GM21526 (cell line): ENCODE data around the gene CHST15.

Experiments used
- ATAC-seq: cut with Tn5 transposase; IDR thresholded peaks from one replicate; pipeline ENCODE4 v1.9.1; 2021; ENCODE audit warnings: moderate library complexity; ENCODE audit not compliant: unreplicated experiment, low FRiP score

The CHST15 gene, protein sequence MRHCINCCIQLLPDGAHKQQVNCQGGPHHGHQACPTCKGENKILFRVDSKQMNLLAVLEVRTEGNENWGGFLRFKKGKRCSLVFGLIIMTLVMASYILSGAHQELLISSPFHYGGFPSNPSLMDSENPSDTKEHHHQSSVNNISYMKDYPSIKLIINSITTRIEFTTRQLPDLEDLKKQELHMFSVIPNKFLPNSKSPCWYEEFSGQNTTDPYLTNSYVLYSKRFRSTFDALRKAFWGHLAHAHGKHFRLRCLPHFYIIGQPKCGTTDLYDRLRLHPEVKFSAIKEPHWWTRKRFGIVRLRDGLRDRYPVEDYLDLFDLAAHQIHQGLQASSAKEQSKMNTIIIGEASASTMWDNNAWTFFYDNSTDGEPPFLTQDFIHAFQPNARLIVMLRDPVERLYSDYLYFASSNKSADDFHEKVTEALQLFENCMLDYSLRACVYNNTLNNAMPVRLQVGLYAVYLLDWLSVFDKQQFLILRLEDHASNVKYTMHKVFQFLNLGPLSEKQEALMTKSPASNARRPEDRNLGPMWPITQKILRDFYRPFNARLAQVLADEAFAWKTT

GRCh38 chr10:124092860-124093773, at the start of gene CHST15:
TSS of gene CHST15 (minus strand) at chr10:124093598. CDS start at chr10:124046212, 47,386 bp downstream.
- peak; percentile 27 for ATAC-seq

- no peak for ATAC-seq
Observed at GRCh38 chr10:124142960-124143359, 49.6 kb upstream of the CHST15 start.

GRCh38 chr10:124142006-124142739, 48.8 kb upstream of the CHST15 start:
- ATAC-seq = no peak

- no peak for ATAC-seq
Observed at GRCh38 chr10:124138883-124139348, 45.5 kb upstream of the CHST15 start.

GRCh38 chr10:124138195-124138882, 44.9 kb upstream of the CHST15 start:
- no peak for ATAC-seq

- no peak for ATAC-seq
Observed at GRCh38 chr10:124134251-124134893, 41.0 kb upstream of the CHST15 start.

DNA sequence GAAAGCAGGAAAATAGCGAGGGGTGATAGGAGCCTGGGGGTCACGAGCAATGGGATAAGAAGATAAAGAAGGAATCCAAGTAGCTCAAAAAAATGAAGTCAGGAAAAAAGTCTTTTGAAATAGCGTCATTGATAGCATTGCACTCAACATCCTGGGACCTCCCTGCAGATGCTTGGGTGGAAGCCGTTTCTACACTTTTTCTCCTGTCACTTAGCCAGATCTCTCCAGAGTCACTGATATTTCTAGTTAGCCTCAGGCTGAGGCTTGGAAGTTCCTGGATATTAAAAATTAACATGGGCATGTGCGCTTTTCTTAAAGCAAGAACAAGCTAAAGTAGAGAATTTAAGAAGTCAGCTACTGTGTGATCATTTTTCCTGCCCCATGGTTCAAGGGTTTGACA, 39.5 kb upstream of the CHST15 start:
- no peak for ATAC-seq

DNA sequence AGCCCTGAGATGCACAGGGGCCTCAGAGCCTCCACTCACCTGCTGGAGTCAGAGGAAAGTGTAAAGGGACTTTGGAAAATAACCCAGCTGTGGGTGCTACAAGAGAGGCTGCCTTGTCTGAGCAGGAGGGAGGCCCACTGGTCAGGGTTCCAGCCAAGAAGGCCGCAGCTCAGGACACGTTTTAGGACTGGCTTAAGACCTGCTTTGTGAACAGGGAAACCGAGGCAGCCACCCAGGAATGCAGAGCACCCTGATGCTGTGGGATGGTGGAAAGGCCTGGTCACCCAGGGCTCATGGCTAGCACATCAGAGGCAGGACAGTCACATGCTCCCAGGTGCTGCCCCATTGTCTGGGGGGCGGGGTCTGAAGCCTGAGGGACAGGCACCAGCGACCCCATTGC, 38.9 kb upstream of the CHST15 start:
- no peak for ATAC-seq

DNA sequence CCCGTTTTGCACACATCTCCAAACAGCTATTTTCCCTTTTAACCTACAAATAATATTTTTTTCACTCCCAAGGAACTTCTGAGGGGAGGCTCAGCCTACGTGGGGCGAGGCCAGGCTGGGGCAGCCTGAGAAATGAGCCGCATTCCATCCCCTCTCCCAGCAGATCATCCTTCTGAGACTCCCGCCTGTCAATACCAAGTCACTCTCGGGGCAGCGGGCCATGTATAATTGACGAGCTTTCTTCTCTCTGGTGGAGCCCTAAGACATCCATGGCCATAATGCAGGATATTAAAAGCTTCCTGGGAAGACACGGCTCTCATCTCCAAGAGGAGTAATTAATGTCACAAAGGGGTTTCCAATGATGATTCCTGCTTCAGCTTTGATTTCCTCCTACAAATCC, 37.8 kb upstream of the CHST15 start:
- no peak for ATAC-seq

- no peak for ATAC-seq
Observed at GRCh38 chr10:124130198-124130900, 37.0 kb upstream of the CHST15 start.

- ATAC-seq = no peak
Observed at GRCh38 chr10:124129471-124129870, 36.1 kb upstream of the CHST15 start.

DNA sequence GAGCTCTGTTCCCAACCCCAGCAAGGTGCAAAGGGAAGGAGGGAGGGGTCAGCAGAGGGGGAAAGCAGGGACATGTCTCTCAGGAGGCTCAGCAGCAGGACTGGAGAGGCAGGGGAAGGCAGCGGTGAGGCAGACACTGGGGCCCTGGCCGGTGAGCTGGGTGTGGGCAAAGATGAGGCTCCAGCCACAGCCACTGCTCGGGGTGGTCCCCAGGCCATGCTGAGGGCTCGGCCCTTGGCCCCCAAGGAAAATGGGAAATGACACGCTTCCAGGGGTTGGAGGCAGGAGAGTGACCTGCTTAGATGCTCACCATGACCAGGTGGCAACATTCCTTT, 35.4 kb upstream of the CHST15 start:
- ATAC-seq = no peak

- ATAC-seq = no peak
Observed at GRCh38 chr10:124127965-124128810, 34.8 kb upstream of the CHST15 start.

DNA sequence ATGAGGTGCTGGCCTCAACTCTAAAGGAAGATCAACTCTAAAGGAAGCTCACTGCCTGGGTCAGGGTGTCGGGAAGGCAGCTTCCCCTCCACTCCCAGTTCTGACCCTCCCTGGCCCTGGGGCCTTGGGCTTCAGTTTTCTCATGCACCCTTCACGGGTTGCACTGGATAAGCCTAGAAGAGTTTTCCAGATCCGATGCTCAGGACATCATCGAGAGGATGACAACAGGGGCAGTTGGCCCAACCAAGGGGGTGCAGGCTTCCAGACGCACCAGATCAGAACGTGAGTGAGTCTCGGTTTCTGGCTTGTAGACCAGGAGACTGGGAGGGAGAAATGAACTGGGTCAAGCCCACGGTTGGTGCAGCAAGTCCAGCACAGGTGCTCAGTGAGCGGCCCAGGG, 34.2 kb upstream of the CHST15 start:
- ATAC-seq = no peak

GRCh38 chr10:124126983-124127385, 33.6 kb upstream of the CHST15 start:
- ATAC-seq = no peak

GRCh38 chr10:124126145-124126982, 33.0 kb upstream of the CHST15 start:
- ATAC-seq = no peak
